Stimulated activated CD8-positive, alpha-beta memory T cell treated with anti-CD3 and anti-CD28 coated beads, Interleukin-2, amount 100 ng/mL, for 1 hour (primary cell): ENCODE data around the gene MLIP.

Experiments used
- DNase-seq, 2 donors: peaks; one replicate each; pipeline ENCODE4 v3.0.0-alpha.2; 2020; ENCODE audit warnings: low read depth in 2 of 2

The MLIP gene

GRCh38 chr6:54095723-54096122 lies 15.5 kb upstream of the MLIP start:
- no peak for DNase-seq

GRCh38 chr6:54096811-54097210 lies 14.4 kb upstream of the MLIP start:
- DNase-seq = no peak

GRCh38 chr6:54097753-54098152 lies 13.5 kb upstream of the MLIP start:
- no peak for DNase-seq

DNA sequence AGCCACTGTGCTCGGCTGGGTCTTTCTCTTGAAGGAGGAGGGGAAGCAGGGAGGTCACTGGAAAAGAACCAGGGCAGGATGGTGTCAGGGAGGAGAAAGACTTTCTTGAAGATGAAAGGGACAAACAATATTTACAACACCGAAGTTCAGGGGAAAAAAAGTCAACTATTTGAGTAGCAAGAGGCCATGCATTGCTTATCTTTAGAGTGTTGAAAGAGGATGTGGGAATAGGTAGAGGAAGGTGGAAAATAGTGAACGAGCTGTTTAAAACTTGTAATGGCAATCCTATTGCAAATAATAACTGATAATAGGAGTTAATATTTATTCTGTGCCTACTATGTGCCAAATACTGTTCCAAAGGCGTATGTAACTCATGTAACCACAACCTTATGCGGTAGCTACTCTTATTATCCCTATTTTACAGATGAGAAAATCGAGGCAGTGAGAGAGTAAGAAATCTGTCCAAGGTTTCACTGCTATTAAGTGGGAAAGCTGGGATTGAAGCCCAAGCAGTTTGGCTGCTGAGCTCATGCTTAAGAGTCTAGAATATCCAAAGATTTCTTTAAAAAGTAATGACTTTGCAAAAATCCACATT lies 12.7 kb upstream of the MLIP start:
- DNase-seq = no peak

- DNase-seq = no peak
Observed at GRCh38 chr6:54099225-54099624, 12.0 kb upstream of the MLIP start.

- no peak for DNase-seq
Observed at GRCh38 chr6:54100411-54101006, 10.7 kb upstream of the MLIP start.

GRCh38 chr6:54102238-54102637 lies 9.0 kb upstream of the MLIP start:
- DNase-seq = no peak

DNA sequence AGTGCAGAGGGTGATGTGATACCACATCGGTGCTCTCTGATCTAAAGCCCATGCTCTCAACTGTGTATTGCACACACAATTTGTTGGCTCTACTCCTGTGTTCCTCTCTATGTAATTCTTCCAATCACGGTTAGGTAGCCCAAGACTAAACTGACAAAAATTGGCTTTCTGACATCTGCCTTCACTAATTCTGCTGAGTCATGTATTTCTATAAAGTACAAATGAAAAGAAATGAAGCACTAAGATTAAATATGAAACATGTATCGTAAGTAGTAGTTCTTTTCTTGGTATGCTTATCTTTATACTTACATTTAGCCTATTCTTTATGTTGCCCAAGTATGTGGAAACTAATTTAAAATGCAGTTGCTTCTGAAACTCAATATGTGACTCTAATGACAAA lies 7.7 kb upstream of the MLIP start:
- DNase-seq = no peak

DNA sequence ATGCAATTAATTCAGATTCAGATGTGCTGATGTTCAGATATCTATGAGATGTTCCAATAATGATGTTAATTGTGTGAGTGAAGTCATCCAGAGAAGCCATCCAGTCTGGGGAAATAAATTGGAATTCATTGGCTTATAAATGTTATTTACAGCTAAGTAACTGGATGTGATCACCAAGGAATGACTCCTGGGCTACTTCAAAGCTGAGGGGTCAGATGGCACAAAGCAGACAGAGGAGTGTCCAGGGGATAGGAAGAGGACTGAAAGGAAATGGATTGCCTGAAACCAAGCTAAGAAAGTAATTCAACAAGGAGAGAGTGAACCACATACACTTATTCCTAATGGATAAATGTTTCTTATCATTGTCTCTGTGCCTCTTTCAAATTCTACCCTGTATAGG lies 4.5 kb upstream of the MLIP start:
- no peak for DNase-seq

GRCh38 chr6:54107470-54108090 lies 3.7 kb upstream of the MLIP start:
- no peak for DNase-seq

DNA sequence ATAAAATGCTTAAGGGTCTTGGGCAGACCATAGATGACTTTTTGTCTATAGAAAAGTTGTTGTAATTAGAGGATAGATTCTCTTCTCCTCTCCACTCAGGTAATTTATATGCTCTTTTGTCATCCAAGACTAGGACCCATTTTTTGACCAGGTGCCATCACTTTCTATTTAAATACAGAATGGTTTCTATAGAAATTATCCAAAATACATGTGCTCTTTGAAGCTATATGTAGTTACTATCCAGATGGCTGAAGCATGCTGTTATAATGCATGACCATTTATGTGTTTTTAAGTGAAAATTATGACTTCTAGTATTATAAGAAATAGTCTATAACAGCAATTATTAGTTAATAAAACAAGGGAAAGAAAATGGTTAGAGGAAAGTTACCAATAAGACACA lies 3.0 kb upstream of the MLIP start:
- no peak for DNase-seq

GRCh38 chr6:54109586-54109985 lies 1.7 kb upstream of the MLIP start:
- no peak for DNase-seq

- DNase-seq = no peak
Observed at GRCh38 chr6:54112151-54112650, 958 bp downstream of the MLIP start.

DNA sequence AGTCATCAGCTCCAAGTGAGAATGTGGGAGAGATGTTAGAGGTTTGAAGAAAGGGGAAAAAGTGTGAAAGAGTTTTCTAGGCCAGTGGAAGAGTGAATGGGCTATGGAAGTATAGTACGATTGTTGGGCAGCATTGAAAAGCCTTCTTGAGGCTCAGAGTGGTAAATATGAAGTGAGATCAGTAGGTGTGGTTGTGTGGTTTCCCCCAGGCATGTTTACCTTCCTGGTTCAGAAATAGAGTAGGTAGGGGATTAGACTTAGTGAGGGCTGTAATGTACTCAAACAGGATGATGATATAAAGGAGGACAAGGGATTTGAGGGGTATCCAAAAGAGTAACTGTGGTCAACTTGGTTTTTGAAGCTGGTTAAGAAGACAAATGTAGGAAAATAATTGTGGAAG lies 3.7 kb downstream of the MLIP start:
- no peak for DNase-seq

DNA sequence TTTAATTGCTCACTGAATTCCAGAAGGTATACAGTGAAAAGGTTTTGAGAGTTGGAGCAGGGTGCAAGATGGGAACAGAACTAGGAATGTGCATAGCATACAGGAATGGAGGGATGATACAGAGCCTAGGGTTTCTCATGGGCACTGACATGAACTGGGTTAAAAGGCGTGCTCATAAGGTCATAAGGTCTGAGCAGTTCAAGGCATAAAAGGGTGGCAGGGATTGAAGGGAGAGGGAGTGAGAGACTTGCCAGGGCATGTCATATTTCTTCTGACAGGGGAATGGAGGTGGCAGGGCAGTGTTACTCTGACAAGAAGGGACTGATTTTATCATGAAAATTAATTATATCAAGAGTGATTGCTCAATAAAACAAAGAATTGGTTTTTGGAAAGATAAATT lies 4.7 kb downstream of the MLIP start:
- DNase-seq = no peak

DNA sequence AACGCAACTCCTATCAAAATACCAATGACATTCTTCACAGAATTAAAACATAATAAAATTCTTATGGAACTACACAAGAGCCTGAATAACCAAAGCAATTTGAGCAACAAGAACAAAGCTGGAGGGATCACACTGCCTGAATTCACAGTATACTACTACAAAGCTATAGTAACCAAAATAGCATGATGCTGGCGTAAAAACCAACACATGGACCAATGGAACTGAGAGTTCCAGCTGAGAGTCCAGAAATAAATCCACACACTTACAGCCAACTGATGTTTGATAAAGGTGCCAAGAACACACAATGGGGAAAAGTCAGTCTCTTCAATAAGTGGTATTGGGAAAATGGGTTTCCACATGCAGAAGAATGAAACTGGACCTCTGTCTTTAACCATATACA lies 6.9 kb downstream of the MLIP start:
- no peak for DNase-seq

DNA sequence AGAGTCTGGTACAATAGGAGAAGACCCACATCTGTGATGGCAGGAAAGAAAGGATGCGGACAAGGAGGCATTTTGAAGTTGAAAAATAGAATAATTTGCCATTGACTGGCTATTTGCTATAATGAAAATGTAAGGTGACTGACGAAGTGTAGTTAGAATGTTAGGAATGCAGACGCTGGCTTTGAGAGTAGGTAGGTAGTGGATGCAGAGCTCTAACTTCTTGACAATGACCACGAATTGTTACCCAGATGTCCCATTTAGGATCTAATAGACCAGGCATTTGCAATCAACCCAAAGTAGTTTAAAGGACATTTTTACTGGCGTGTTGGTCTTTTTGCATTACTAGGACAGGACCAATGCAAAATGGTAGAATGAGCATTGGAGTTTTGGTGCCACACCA lies 14.2 kb downstream of the MLIP start:
- DNase-seq = no peak

GRCh38 chr6:54130179-54130578 lies 18.9 kb downstream of the MLIP start:
- DNase-seq = no peak

GRCh38 chr6:54132587-54132986 lies 21.3 kb downstream of the MLIP start:
- no peak for DNase-seq

GRCh38 chr6:54133186-54133585 lies 21.9 kb downstream of the MLIP start:
- no peak for DNase-seq

DNA sequence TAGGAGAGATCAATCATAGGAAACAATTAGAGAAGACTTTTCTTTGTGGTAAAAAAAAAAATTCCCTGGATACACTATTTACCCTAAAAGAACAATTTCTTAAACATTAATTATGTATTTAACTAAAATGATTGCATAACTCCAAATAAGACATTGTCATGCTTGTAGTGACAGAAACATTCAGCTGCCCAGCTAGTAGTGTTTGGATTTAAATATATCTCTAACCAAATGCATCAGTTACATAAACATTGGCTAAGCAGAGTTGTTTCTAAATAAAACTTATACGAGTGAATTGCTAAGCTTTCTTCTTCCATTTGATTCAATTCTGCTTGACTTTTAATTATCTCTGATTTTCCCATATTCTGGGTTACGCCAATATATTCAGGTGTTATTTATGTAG lies 23.7 kb downstream of the MLIP start:
- DNase-seq = no peak

- no peak for DNase-seq
Observed at GRCh38 chr6:54135665-54136369, 24.6 kb downstream of the MLIP start.

GRCh38 chr6:54138795-54139194 lies 27.6 kb downstream of the MLIP start:
- DNase-seq = no peak
